Motor neuron (in vitro differentiated cells): ENCODE measurements around the gene DNAAF5. TPM values are rescaled to one million over a fixed set of nuclear protein-coding genes. Genes with fewer than 3 reads are reported as not detected.

ENCODE experiments used
- ATAC-seq, 8 experiments: fragments of 200-7000 bp; cut with Tn5 transposase; replicated peaks in 6 of 8; 2 replicates each; pipeline ENCODE4 v1.8.0; 2021; ENCODE audit warnings: mild to moderate bottlenecking in 8 of 8, moderate library complexity in 8 of 8
- H3K27ac ChIP-seq, 2 donors: fragments of 250-450 bp; sonication (Bioruptor Pico); 2 replicates each; pipeline ENCODE4 v1.9.0; 2021; ENCODE audit warnings: antibody characterized with exemption in 2 of 2, mild to moderate bottlenecking in 2 of 2, moderate library complexity in 1 of 2
- H3K4me1 ChIP-seq, 2 donors: fragments of 250-450 bp; sonication (Bioruptor Pico); replicated peaks in 1 of 2; 2 replicates each; pipeline ENCODE4 v1.6.1; 2021; ENCODE audit warnings: antibody characterized with exemption in 2 of 2, mild to moderate bottlenecking in 2 of 2, moderate library complexity in 1 of 2
- H3K4me3 ChIP-seq, 5 donors: fragments of 250-450 bp; sonication (Bioruptor Pico); 2 replicates each; pipeline ENCODE4 v1.9.0; 2021; ENCODE audit warnings: antibody characterized with exemption in 5 of 5, mild to moderate bottlenecking in 5 of 5, moderate library complexity in 4 of 5
- WGBS, 10 experiments: fragments of 450-650 bp; shearing (Covaris generic); methylation state at CpG; one replicate each; pipeline ENCODE4 v1.0.0; 2022; 5-methylcytosine and 5-hydroxymethylcytosine counted together
- in situ Hi-C, 9 experiments: fragments of 400-800 bp; cut with MboI; loops; one replicate each; pipeline ENCODE4 v1.15.0; 2021; ENCODE audit warnings: low sequenced_read_pairs in 9 of 9, low pct_unique_long_range_greater_than_20kb in 2 of 9; ENCODE audit not compliant: unreplicated experiment in 9 of 9
- total RNA-seq, 8 experiments: library from RNA; unstranded; fragments of 300-600 nt; gene quantifications; 2 replicates each; pipeline versions ENCODE4 v1.2.3 to v1.2.4, GENCODE V29; 2022

The DNAAF5 gene
- total RNA-seq, 8 experiments from 2014 or later: 6.7 to 45.1 (median 14.5) TPM

GRCh38 chr7:759569-759968 lies 33.1 kb downstream of the DNAAF5 start:
- in situ Hi-C loops: no loop called here

GRCh38 chr7:760006-760405 lies 33.5 kb downstream of the DNAAF5 start:
- no peak for ATAC-seq
- in situ Hi-C loops: no loop called here
- Histone ChIP-seq H3K27ac (no peak overlapping the region), H3K4me3 (no peak overlapping the region), H3K4me1 (no peaks in the 10 kb centered on the region)
- 81 to 100% (median 92%) methylated on average over 1 to 5 of the region's 16 CpGs; no CpG with 5 or more reads in 6 of the 10 experiments for WGBS, 10 experiments

More at GRCh38 chr7:759569-759968, 33.1 kb downstream of the DNAAF5 start:
- Histone ChIP-seq H3K4me1 (no peaks in the 10 kb centered on the region), H3K27ac (no peak overlapping the region), H3K4me3 (no peak overlapping the region)
- 76 to 100% (median 94%) methylated on average over 2 to 7 of the region's 8 CpGs; no CpG with 5 or more reads in 4 of the 10 experiments for WGBS, 10 experiments
- no peak for ATAC-seq

- in situ Hi-C loops: no loop called here
- H3K4me1 ChIP-seq: no peaks in the 10 kb centered on the region
- H3K27ac ChIP-seq: no peak overlapping the region
- H3K4me3 ChIP-seq: no peak overlapping the region
- ATAC-seq: no peak
- WGBS, 10 experiments: 80 to 100% (median 99%) methylated on average over 1 to 11 of the region's 12 CpGs; no CpG with 5 or more reads in 4 of the 10 experiments
These were observed 34.6 kb downstream of the DNAAF5 start for GRCh38 chr7:761101-761500.

GRCh38 chr7:761631-762030 lies 35.1 kb downstream of the DNAAF5 start:
- 80 to 100% (median 100%) methylated on average over 1 to 5 of the region's 11 CpGs; no CpG with 5 or more reads in 5 of the 10 experiments for WGBS, 10 experiments
- Histone ChIP-seq H3K4me1 (no peaks in the 10 kb centered on the region), H3K4me3 (no peak overlapping the region), H3K27ac (no peak overlapping the region)
- no peak for ATAC-seq
- in situ Hi-C loops: no loop called here

- WGBS, 10 experiments: 93 to 100% (median 100%) methylated on average over 1 to 2 of the region's 5 CpGs; no CpG with 5 or more reads in 6 of the 10 experiments
- no peak overlapping the region for H3K4me3 ChIP-seq
- peak in 2 of 8 experiments; percentile 8 to 43 for ATAC-seq
- in situ Hi-C loops: no loop called here
- H3K27ac ChIP-seq: no peak overlapping the region
- H3K4me1 ChIP-seq: no peaks in the 10 kb centered on the region
These were observed 36.4 kb downstream of the DNAAF5 start for GRCh38 chr7:762885-763284.

- in situ Hi-C loops: no loop called here
- H3K4me1 ChIP-seq: no peaks in the 10 kb centered on the region
- H3K4me3 ChIP-seq: no peak overlapping the region
- no peak for ATAC-seq
- H3K27ac ChIP-seq: no peak overlapping the region
- WGBS, 10 experiments: 97 to 100% methylated on average over 3 to 6 of the region's 19 CpGs; no CpG with 5 or more reads in 8 of the 10 experiments
These were observed 37.3 kb downstream of the DNAAF5 start for GRCh38 chr7:763762-764161.

- 91 to 100% (median 100%) methylated on average over 1 to 5 of the region's 7 CpGs; no CpG with 5 or more reads in 4 of the 10 experiments for WGBS, 10 experiments
- ATAC-seq: no peak
- no peak overlapping the region for H3K4me3 ChIP-seq
- H3K27ac ChIP-seq: no peak overlapping the region
- in situ Hi-C loops: no loop called here
- H3K4me1 ChIP-seq: no peaks in the 10 kb centered on the region
These were observed 38.9 kb downstream of the DNAAF5 start for GRCh38 chr7:765383-765782.

- Histone ChIP-seq H3K4me1 (no peaks in the 10 kb centered on the region), H3K27ac (no peak overlapping the region), H3K4me3 (no peak overlapping the region)
- in situ Hi-C loops: no loop called here
- ATAC-seq: peak in 2 of 8 experiments; percentile 14 to 20
- 76 to 100% (median 88%) methylated on average over 1 to 12 of the region's 21 CpGs; no CpG with 5 or more reads in 7 of the 10 experiments for WGBS, 10 experiments
These were observed 41.1 kb downstream of the DNAAF5 start for GRCh38 chr7:767580-767940.

- no peak for ATAC-seq
- WGBS, 10 experiments: 85 to 94% (median 92%) methylated on average over 4 to 12 of the region's 65 CpGs; no CpG with 5 or more reads in 6 of the 10 experiments
- Histone ChIP-seq H3K4me3 (no peak overlapping the region), H3K4me1 (no peaks in the 10 kb centered on the region), H3K27ac (no peak overlapping the region)
- in situ Hi-C loops: no loop called here
These were observed 41.6 kb downstream of the DNAAF5 start for GRCh38 chr7:767941-768731.

- in situ Hi-C loops: no loop called here
- ATAC-seq: peak in 7 of 8 experiments; percentile 37 to 80 (median 70)
- 73 to 100% (median 90%) methylated on average over 1 to 11 of the region's 36 CpGs; no CpG with 5 or more reads in 4 of the 10 experiments for WGBS, 10 experiments
- H3K4me1 ChIP-seq: no peaks in the 10 kb centered on the region
- H3K27ac ChIP-seq: no peak overlapping the region
- no peak overlapping the region for H3K4me3 ChIP-seq
These were observed 42.5 kb downstream of the DNAAF5 start for GRCh38 chr7:768881-769504.

GRCh38 chr7:770336-770735 lies 43.8 kb downstream of the DNAAF5 start:
- 80 to 93% methylated on average over 2 to 6 of the region's 14 CpGs; no CpG with 5 or more reads in 8 of the 10 experiments for WGBS, 10 experiments
- ATAC-seq: no peak
- Histone ChIP-seq H3K4me1 (no peaks in the 10 kb centered on the region), H3K27ac (no peak overlapping the region), H3K4me3 (no peak overlapping the region)
- in situ Hi-C loops: loop anchor here in 2 of 9 experiments (10.0 kb wide), 2 partner anchors 446 to 456 kb away; no protein-coding TSS in a partner anchor

GRCh38 chr7:770741-771166 lies 44.3 kb downstream of the DNAAF5 start:
- Histone ChIP-seq H3K4me1 (no peaks in the 10 kb centered on the region), H3K4me3 (no peak overlapping the region), H3K27ac (no peak overlapping the region)
- in situ Hi-C loops: loop anchor here in 2 of 9 experiments (10.0 kb wide), 2 partner anchors 446 to 456 kb away; no protein-coding TSS in a partner anchor
- WGBS, 10 experiments: 30 to 60% (median 45%) methylated on average over 1 to 2 of the region's 7 CpGs; no CpG with 5 or more reads in 4 of the 10 experiments
- no peak for ATAC-seq
